Posterior vena cava (tissue), 2 donors: Measurements from ENCODE around the gene C10orf71. TPM values are rescaled to one million over a fixed set of nuclear protein-coding genes. Genes with fewer than 3 reads are reported as not detected.

Experiments used
- DNase-seq: peaks from one replicate; pipeline ENCODE4 v3.0.0-alpha.2; 2020; ENCODE audit warnings: low spot score
- intact Hi-C, 2 donors: fragments of 100-400 bp; cut with DNase I; formaldehyde crosslinking; loops; one replicate each; pipeline versions ENCODE4 v1.14.1 to v1.14.2; 2022 to 2023
- total RNA-seq, 2 donors: library from RNA; stranded (reverse); fragmentation: NEBNext Ultra II Directional; extraction: Animal tissue kit (Norgen Biotek cat#: 25700); gene quantifications; one replicate each; pipeline ENCODE4 v1.2.1, GENCODE V29; 2021
- donor health status: DM: yes; HTN: yes; CAD: no.
- donor health status: DM: yes; HTN: yes; CAD: no.

The C10orf71 gene
- total RNA-seq, 2 donors from 2014 or later = 0.10 to 0.23 TPM

DNA sequence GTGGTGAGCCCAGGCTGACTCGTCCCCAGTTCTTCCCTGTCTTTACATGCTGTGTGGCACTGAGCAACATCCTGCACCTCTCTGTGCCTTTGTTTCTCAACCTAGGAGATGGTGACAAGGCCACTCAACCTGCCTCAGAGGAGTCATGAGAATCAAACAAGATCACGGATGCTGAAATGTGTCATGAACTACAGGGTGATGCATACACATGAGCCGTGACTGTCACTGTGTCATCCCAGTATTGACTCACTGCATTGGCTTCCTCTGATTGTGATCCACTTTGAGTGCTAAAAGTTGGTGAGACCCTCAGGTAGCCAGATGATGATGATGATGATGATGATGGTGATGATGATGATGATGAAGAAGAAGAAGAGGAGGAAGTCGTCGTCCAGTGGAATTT is 11.5 kb downstream of the C10orf71 start:
- intact Hi-C loops = no loop called here
- no peak for DNase-seq

DNA sequence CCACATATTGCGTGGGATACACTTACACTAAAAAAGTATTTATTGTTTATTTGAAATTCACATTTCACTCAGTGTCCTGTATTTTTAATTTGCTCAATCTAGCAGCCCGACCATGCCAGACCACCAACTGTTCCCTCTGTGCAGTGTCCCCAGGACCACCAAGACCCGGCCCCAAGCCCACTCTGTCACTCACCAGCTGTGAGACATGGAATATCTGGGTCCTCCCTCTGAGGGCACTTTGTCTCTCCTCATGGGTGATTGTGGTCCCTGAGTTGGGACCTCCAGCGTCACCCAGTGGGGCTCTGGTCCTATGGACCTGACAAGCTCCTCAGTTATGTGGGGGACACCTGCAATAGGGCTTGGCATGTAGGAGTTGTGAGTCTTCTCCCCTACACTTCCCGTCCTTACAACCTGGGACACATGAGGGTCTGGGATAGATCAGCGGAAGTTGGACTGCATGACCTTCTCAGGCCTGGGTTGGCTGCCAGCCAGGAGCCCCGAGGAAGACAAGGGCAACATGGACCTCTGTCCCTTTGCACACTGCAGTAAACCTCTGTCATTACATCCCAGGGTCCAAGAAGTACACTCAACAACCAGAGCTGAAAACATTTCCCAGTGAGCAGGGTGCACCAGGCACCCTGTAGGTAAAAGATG is 12.1 kb downstream of the C10orf71 start:
- no peak for DNase-seq
- intact Hi-C loops = no loop called here

DNA sequence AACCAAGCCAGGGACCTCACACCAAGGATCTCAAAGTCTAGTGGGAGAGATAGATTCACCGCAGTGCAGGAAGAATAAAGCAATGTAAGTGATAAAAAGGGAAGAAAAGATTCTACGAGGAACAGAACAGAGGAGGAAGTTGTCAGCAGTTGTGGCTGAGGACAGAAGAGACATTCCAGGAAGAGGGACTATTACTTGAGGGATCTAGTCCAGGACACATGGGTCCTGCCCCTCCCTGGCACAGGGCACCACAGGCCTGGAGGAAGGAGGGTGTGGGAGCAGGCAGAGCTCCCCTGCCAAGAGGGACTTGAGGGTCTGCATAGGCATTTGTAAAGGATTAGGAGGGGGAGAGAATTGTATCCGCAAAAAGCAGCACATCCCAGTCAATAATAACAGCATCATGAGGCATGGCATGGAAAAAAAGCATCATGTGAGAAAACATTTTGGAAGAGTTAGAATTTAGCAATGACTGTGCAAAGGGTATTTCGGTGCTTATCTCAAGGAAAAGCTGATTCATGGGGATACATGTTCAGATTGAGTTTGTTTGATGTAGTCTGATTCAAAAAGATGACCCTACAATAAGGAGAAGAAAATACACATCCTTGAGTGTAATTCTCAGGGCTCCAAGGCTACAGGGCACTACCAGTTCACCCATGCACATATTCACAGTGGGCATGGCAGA is 12.7 kb downstream of the C10orf71 start:
- DNase-seq = no peak
- intact Hi-C loops = no loop called here

DNA sequence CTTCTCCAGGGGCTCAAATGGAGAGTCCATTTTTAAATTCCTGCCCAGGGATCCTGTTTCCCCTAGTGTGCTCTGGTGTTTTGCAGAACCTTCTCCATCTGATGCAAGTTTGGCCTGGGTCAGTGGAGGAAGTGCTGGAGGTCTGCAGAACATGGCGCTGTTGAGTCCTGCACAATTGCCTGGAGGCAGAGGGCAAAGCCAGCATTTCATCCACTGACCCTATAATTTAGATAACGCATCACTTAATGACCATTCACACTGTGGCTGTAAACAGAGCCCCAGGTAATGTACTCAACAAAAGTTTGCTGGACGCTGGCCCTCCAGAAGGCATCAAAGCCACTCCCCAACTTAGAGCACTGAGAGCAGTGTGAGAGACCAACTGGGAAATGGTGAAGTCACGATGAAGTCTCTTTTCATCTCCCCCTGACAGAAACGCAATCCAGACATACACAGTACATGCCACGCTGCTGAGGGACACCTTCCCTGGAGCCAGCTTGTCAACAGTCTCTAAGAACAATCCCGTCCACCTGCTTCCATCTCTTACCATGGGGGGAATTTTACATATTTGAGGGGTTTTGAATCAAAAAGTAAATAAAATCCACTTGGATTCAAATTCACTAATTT is 13.4 kb downstream of the C10orf71 start:
- intact Hi-C loops = no loop called here
- DNase-seq = no peak

DNA sequence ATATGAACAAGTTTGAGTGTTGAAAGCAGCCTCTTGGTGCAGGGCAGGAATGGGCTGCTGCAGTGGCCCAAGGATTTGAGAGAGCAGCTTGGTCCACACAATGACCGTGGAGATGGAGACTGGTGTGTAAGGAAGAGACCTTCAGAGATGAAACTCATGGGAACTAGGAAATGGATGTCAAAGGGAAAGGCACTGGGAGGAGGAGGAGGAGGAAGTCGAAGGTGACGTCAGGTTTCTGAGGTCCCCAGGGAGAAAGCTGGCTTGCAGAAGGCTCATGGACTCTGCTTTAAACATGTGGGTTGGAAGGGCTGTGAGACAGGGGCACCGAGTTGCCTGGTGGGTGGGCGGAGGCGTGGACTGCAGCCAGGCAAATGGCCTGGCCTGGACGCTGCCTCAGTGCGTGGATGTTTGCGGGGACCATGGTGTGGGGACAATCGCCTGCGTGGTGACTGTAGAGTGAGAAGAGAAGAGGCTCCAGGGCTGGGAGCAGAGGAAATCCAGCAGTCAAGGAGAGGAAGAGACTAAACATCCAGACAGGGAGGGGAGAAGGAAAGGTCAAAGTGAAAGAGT is 14.6 kb downstream of the C10orf71 start:
- intact Hi-C loops = no loop called here
- DNase-seq = no peak

DNA sequence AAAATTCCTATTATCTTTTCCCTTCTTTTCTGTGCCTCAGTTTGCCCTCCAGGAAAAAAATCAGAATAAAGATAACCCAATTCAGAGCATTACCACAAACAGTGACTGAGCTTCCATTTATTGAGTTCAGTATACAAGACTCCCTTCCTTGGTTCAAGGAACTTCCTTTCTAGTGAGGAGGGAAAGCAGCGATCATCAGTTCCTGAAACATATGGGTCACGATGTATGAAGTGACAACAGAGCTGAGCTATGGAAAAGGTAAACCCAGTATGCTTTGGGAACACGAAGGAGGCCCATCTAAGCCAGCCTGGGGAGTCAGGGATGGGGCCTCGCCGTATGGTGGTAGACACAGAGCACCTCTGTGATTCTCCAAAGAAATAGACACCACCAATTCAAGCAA is 15.8 kb downstream of the C10orf71 start:
- intact Hi-C loops = no loop called here
- DNase-seq = no peak

DNA sequence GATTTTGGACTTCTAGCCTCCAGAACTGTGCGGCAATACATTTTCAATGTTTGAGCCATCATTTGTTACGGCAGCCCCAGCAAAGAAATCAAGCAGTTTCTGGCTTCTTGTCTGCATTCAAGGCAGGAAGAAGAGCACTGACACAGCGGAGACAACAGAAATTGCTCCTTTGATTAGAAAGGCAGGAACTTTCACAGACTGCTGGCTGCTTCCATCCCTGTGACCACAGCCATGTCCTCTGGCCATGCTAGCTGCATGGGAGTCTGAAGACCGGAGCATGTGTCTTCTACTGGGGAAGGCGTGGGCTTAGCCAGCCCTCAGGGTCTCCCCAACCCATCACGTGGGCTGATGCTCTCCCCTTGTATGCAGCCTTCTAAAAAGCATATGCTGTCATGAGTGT is 19.1 kb downstream of the C10orf71 start:
- intact Hi-C loops = no loop called here
- no peak for DNase-seq

DNA sequence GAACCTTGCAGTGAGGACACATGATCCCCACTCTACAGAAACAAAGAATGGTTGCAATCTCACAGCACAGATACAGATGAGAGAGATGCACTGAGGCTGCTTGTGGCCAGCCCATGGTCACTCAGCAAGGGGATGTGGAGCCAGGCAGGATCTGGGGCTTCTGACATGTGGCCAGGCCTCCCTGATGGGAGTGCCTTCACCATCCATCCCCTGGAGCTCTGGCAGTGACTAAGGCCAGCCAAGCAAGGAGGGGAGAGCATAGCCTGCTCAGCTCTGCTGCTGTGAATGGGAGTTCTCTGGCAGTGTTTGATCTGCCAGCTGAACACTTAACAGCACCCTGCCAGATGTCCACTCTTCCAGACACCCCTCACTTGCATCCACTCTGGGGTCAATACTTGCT is 19.8 kb downstream of the C10orf71 start:
- DNase-seq = no peak

DNA sequence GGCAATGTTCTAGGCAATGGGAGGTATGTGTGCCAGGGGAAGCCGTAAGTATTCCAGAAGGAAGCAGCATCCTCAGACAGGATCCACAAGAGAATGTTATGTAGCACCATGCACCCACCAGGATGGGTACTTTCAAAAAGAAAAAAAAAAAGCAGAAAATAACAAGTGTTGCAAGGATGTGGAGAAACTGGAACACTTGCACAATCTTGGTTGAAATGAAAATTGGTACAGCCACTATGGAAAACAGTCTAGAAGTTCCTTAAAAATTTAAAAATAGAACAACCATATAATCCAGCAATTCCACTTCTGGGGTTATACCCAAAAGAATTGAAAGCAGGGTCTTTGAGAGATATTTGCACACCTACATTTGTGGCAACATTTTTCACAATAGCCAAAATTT is 20.2 kb downstream of the C10orf71 start:
- DNase-seq = no peak
- intact Hi-C loops = no loop called here

More for the DNA sequence above, 19.8 kb downstream of the C10orf71 start:
- intact Hi-C loops = no loop called here

DNA sequence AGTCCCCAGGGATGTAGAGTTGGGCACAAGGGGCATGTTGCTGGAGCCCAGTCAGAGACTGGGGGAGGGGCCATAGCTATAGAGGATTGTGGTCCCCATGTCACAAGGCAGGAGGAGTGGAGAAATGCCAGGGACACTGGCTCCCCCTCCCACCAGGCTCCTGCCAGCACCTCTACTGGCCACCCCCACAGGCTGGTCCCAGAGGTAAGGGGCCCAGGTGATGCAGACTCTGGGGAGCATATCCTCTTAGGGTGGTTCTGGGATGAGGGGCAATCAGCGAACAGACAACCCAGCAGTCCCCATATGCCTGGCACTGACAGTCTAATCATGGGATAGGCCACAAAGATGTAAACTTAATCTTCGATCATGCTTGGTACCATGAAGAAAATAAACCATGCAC is 21.2 kb downstream of the C10orf71 start:
- DNase-seq = no peak
- intact Hi-C loops = no loop called here

DNA sequence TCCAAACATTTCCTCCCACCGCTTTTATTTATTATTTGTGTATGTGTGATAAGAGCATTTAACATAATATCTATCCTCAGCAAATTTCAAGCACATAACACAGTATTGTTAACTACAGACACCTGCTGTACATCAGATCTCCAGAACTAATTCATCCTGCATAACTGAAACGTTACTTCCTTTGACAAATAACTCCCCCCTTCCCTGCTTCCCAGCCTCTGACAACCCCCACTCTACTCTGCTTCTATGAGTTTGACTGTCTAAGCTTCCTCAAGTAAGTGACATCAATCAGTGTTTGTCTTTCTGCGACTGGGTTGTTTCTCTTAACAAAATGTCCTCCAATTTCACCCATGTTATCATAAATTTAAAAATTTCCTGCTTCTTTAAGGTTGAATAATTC is 22.1 kb downstream of the C10orf71 start:
- intact Hi-C loops = no loop called here
- DNase-seq = no peak

DNA sequence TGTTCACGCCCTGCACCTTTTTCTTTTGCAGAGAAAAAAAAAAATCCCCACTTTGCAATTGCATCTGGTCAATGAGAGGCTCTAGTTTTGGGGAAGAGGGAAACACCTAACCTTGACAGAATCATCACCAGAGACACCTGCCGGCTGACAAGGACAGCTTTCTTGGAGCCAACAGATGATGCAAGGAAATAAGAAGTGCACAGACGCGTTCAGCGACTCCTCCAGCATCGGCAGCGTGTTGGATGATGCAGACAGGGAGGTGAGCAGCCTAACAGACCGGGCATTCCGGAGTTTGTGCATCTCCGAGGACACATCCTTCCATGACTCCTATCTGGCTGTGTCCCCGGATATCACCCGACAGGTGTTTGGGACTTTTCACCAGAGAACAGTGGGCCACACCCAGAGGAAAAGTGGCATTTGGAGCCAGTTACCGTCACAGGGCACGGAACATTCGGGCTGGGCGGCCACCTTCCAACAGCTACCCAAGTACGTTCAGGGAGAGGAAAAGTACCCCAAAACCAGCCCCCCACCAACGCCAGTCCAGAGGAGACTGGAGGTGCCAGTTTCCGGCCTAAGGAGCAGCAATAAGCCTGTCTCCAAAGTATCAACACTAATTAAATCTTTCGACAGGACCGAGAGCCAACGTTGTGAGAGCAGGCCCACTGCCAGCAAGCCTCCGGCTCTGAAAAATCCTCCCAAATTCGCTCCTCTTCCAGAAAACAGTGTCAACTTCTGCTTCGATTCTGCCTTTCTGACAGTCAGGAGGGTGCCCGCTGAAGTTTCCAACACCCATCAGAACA is 23.6 kb downstream of the C10orf71 start:
- intact Hi-C loops = no loop called here
- DNase-seq = no peak

DNA sequence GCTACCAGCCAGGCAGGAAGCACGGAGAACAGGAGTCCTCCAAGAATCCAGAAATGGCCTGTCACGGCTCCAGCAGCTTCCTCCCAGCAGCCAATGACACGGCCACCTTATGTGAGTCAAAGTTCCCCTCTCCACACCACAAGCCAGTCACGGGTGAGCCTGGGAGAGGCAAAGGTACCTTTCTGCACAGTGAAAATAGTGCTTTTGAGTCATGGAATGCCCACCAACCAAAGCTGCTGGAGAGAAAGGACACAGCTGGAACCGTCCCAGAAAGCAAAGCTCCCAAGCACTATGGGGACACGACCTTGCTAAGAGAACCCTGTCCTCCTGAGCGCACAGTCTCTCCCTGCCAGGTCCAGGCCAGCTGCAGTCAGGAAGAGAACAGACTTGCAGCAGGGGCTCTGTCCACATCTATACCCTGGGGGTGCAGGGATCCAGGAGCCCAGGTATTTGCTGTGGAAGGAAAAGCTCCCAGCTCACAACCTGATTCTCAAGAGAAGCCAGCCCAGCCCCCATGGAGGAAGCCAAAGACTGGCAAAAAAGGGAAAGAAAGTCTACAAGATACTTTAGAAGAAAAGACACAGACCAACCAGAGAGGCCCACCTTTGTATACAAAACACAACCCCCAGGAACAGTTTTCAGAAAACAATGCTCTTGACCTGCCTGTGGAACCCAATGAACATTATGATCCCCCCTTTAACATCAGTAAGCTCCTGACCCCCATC is 24.4 kb downstream of the C10orf71 start:
- DNase-seq = no peak
- intact Hi-C loops = no loop called here

DNA sequence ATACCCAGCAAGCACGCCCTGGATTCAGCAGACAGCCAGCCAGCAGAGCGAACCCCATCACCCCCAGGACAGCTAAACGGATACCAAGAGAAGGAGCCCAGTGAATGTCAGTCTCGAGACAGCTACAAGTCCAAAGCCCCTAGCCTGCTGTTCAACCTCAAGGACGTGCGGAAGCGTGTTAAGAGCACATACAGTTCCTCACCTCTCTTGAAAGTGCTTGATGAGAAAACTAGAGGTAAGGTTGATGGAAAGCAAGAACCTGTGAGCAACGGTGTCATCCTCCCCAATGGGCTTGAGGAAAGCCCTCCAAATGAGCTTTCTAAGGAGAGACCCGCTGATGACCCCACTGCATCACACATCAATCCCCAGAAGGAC is 24.9 kb downstream of the C10orf71 start:
- intact Hi-C loops = no loop called here
- DNase-seq = no peak

DNA sequence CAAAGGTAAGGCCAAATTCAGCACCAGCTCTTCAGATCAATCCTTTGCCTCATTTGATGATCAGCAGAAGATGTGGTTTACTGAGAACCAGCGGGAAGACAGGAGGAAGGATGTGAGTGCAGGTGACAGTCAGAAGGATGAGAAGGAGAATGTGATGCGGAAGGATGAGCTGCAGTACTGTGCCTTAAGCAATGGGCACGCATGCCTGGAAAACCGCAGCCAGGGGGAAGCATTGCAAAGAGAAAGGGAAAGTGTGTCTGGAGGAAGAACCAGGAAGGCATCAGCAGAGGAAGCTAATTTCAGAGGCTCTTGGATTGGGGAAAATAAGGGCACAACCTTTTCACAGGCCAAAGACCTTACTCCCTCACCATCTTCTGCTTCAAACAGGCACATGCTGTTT is 25.7 kb downstream of the C10orf71 start:
- intact Hi-C loops = no loop called here
- no peak for DNase-seq

DNA sequence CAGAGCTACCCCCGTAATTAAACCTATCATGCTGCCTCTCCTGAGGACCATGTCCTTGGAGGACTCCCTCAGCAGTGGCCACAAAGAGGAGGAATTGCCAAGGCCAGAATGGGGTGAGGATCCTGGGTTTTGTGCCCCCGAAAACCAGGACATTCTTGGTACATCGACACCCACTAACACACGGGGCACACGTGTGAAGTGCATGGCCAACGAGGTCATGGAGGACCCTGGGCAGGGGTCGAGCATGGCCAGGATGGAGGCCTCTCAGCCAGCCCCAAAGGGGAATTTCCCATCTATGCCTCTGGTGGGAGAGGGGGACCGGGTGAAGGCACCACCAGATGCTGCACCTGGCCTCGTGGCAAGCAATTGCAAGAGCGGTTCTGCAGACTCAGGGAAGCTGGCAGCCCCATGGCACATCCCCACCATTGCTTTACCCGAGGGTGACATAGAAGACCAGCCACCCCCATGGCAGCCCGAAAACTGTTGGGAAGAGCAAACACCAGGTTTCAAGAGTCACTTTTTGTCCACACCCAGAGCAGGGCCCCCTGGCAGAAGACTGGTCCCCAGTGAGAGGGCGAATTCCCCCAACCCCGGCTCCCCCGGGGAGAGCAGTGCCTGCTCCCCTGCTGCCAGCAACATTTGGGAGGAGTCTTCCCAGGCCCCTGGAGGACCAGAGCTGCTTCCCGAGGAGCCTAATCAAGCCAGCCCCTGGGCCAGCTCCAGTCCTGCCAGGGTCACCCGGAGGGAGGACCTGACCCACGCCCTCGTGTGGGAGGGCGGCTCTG is 26.4 kb downstream of the C10orf71 start:
- DNase-seq = no peak

DNA sequence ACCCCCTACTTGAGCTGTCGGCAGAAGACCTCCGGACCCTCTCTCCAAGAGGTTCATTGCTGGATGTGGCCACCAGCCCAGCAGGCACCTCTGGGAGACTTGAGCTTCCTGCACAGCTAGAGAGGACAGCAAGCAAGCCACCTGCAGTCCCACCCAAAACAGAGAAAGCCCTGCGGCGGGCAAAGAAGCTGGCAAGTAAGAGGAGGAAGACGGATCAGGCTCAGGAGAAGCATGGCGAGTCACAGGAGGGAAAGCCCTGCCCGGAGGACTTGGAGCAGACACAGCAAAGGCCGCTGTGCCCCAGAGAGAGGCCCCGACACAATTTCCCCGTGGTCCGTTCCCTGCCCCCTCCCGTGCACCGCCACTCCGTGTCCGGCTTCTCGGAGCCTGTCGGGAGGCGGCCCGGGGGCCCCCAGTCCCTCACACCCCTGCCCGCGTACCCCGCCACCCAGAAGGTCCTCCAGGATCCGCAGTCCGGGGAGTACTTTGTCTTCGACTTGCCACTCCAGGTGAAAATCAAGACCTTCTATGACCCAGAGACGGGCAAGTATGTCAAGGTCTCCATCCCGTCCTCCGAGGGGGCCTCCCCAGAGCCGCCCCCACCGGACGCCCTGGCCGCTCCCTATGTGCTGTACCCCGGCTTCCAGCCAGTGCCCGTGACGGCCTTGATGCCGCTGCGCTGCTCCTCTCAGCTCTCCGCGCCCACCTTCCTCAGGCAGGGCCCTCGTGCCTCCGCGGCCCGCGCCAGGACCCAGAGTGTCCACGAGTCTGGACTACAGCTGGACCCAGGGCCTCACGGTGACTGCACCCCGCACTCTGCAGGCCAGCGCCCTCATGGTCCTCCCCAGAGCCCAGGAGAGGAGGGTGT is 27.2 kb downstream of the C10orf71 start:
- no peak for DNase-seq
- intact Hi-C loops = no loop called here

More for the DNA sequence above, 26.4 kb downstream of the C10orf71 start:
- intact Hi-C loops = no loop called here
